Neural cell (in vitro differentiated cells): ENCODE measurements around the gene SPPL3.

ENCODE experiments used
- POLR2AphosphoS5 ChIP-seq: IDR thresholded peaks from 2 replicates; pipeline ENCODE4 v1.6.1; 2012
- SMC3 ChIP-seq: fragments of 450-650 bp; conservative IDR thresholded peaks from 2 replicates; pipeline ENCODE4 v1.6.1; 2014; ENCODE audit warnings: antibody characterized with exemption, mild to moderate bottlenecking, moderate library complexity; ENCODE audit not compliant: poor library complexity

GRCh38 chr12:120866108-120866507, 38.0 kb downstream of the SPPL3 start:
- no peak for TF ChIP-seq SMC3
- no peak for TF ChIP-seq POLR2AphosphoS5
